Gastrocnemius medialis (tissue), 4 donors: Measurements from ENCODE around the gene FNDC3A. TPM values are rescaled to one million over a fixed set of nuclear protein-coding genes. Genes with fewer than 3 reads are reported as not detected.

Source experiments
- ATAC-seq, 2 donors: fragments of 150-250 bp; one replicate each; pipeline ENCODE4 v1.9.1; 2016
- DNase-seq, 2 donors: peaks; one replicate each; pipeline ENCODE4 v3.0.0-alpha.2; 2019
- H3K27ac ChIP-seq, 4 donors: fragments of 200-600 bp; sonication (generic); 1 replicate in 1 of 4; 2 replicates in 3 of 4; pipeline ENCODE4 v1.5.1; 2016 to 2018; ENCODE audit warnings: mild to moderate bottlenecking in 2 of 4, moderate library complexity in 1 of 4
- H3K27me3 ChIP-seq, 3 donors: fragments of 200-600 bp; sonication (generic) in 2 of 3; 1 replicate in 1 of 3; 2 replicates in 2 of 3; pipeline versions ENCODE4 v1.5.1 to v1.6.0; 2016 to 2019; ENCODE audit warnings: mild to moderate bottlenecking in 1 of 3, moderate library complexity in 1 of 3
- H3K36me3 ChIP-seq, 2 donors: fragments of 200-600 bp; sonication (generic) in 1 of 2; one replicate each; pipeline ENCODE4 v1.5.1; 2017 to 2018
- H3K4me1 ChIP-seq, 2 donors: fragments of 200-600 bp; sonication (generic) in 1 of 2; one replicate each; pipeline ENCODE4 v1.5.1; 2016 to 2017; ENCODE audit warnings: mild to moderate bottlenecking in 2 of 2
- H3K4me3 ChIP-seq, 4 donors: fragments of 200-600 bp; sonication (generic) in 3 of 4; 1 replicate in 1 of 4; 2 replicates in 3 of 4; pipeline ENCODE4 v1.5.1; 2016 to 2019; ENCODE audit warnings: mild to moderate bottlenecking in 2 of 4
- H3K9me3 ChIP-seq, 3 donors: fragments of 200-600 bp; sonication (generic) in 2 of 3; 1 replicate in 1 of 3; 2 replicates in 2 of 3; pipeline ENCODE4 v1.5.1; 2016 to 2019
- POLR2A ChIP-seq, 2 donors: fragments of 450-650 bp; IDR thresholded peaks; one replicate each; pipeline ENCODE4 v1.6.1; 2017; ENCODE audit warnings: antibody characterized with exemption in 2 of 2, mild to moderate bottlenecking in 2 of 2, moderate library complexity in 2 of 2
- in situ Hi-C, 4 donors: fragments of 200-750 bp; cut with MboI; loops; one replicate each; pipeline versions ENCODE4 v1.15.0 to v1.8.0; 2017; ENCODE audit warnings: low sequenced_read_pairs in 4 of 4
- intact Hi-C: fragments of 100-400 bp; cut with DNase I; formaldehyde crosslinking; loops from one replicate; pipeline ENCODE4 v1.15.1; 2023; ENCODE audit warnings: low total_unique reads
- total RNA-seq, 4 donors: library from RNA; depleted of rRNA; stranded (reverse); fragments of >200 nt; gene quantifications; one replicate each; pipeline versions ENCODE4 v1.1.0 to v1.2.3, GENCODE V29; 2016
- TF ChIP-seq, protein P1 (sequence below), 5 experiments: fragments of 450-650 bp in 3 of 5; fragments of 200-600 bp in 2 of 5; sonication (generic) in 2 of 5; IDR thresholded peaks in 4 of 5; conservative IDR thresholded peaks in 1 of 5; 1 replicate in 4 of 5; 2 replicates in 1 of 5; pipeline ENCODE4 v1.5.1; 2016 to 2019; ENCODE audit warnings: antibody characterized with exemption in 5 of 5, mild to moderate bottlenecking in 3 of 5, moderate library complexity in 3 of 5

The FNDC3A gene
- total RNA-seq, 4 donors from 2014 or later = 9.6 to 18.3 (median 10.4) TPM

DNA sequence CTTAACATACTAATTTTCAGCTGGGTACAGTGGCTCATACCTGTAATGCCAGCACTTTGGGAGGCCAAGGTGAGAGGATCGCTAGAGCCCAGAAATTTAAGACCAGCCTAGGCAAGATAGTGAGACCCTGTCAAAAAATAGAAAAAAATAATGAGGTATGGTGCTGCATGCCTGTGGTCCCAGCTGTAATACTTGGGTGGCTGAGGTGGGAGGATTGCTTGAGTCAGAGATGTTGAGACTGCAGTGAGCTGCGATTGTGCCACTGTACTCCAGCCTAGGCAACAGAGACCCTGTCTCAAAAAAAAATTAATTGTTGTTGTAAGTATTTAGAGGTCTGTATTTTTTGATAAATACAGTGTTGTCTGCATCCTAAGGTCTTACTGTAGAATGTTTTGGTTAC is 66.8 kb downstream of the FNDC3A start:
- no peaks in the 10 kb centered on the region for H3K36me3 ChIP-seq
- DNase-seq = no peak
- intact Hi-C loops = no loop called here
- in situ Hi-C loops = no loop called here
- H3K27me3 ChIP-seq = no peaks in the 10 kb centered on the region
- H3K4me1 ChIP-seq = no peaks in the 10 kb centered on the region
- no peak overlapping the region for H3K4me3 ChIP-seq
- H3K27ac ChIP-seq = no peak overlapping the region
- no peaks in the 10 kb centered on the region for H3K9me3 ChIP-seq
- TF ChIP-seq, protein P1, sequence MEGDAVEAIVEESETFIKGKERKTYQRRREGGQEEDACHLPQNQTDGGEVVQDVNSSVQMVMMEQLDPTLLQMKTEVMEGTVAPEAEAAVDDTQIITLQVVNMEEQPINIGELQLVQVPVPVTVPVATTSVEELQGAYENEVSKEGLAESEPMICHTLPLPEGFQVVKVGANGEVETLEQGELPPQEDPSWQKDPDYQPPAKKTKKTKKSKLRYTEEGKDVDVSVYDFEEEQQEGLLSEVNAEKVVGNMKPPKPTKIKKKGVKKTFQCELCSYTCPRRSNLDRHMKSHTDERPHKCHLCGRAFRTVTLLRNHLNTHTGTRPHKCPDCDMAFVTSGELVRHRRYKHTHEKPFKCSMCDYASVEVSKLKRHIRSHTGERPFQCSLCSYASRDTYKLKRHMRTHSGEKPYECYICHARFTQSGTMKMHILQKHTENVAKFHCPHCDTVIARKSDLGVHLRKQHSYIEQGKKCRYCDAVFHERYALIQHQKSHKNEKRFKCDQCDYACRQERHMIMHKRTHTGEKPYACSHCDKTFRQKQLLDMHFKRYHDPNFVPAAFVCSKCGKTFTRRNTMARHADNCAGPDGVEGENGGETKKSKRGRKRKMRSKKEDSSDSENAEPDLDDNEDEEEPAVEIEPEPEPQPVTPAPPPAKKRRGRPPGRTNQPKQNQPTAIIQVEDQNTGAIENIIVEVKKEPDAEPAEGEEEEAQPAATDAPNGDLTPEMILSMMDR (IDR thresholded peaks at IDR 0.05 in 4 of 5, conservative IDR thresholded peaks at IDR 0.05 in 1 of 5) = no peak
- TF ChIP-seq POLR2A (IDR thresholded peaks at IDR 0.05) = no peak
- no peak for ATAC-seq

DNA sequence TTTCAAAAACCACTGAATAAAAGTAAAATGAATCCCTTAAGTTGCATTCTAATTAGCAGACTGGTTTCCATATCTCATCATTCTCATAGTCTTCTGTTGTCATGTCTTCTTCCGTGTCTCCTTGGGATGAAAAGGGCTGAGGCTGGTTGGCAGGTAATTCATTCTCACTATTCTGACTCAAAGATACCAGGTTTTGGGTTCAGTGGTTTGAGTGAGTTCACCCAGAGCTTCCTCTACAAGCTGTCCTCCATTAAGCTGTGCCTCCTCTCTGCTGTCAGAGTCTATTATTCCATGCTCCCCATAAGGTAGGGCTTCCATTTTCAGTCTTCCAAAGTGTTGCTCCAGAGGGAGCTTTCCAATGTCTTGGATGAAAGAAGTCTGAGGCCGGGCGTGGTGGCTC is 68.3 kb downstream of the FNDC3A start:
- Histone ChIP-seq H3K4me3 (no peak overlapping the region), H3K27me3 (no peaks in the 10 kb centered on the region), H3K4me1 (no peaks in the 10 kb centered on the region), H3K9me3 (no peaks in the 10 kb centered on the region), H3K36me3 (no peaks in the 10 kb centered on the region), H3K27ac (no peak overlapping the region)
- DNase-seq = no peak
- intact Hi-C loops = no loop called here
- TF ChIP-seq, protein P1 (IDR thresholded peaks at IDR 0.05 in 4 of 5, conservative IDR thresholded peaks at IDR 0.05 in 1 of 5) = no peak
- TF ChIP-seq POLR2A (IDR thresholded peaks at IDR 0.05) = no peak
- in situ Hi-C loops = no loop called here
- no peak for ATAC-seq

DNA sequence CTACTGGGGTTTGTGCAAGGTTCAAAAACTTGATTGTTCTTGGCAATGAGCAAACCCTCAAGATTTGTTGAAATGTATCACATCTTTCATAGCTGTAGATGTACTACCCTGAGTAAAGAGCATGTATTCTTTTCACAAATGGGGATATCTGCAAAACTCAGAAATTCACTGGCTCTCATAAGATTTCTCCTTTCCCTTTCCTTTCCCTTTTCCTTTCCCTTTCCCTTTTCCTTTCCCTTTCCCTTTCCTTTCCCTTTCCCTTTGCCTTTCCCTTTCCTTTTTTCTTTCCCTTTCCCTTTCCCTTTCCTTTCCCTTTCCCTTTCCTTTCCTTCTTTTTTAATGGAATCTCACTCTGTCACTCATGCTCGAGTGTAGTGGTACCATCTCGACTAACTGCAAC is 69.1 kb downstream of the FNDC3A start:
- Histone ChIP-seq H3K27me3 (no peaks in the 10 kb centered on the region), H3K4me1 (no peaks in the 10 kb centered on the region), H3K9me3 (no peaks in the 10 kb centered on the region), H3K27ac (no peak overlapping the region), H3K4me3 (no peak overlapping the region), H3K36me3 (no peaks in the 10 kb centered on the region)
- ATAC-seq (no peak), DNase-seq (no peak)
- intact Hi-C loops (no loop called here), in situ Hi-C loops (no loop called here)
- no peak for TF ChIP-seq POLR2A (IDR thresholded peaks at IDR 0.05)
- TF ChIP-seq, protein P1 (IDR thresholded peaks at IDR 0.05 in 4 of 5, conservative IDR thresholded peaks at IDR 0.05 in 1 of 5) = no peak

DNA sequence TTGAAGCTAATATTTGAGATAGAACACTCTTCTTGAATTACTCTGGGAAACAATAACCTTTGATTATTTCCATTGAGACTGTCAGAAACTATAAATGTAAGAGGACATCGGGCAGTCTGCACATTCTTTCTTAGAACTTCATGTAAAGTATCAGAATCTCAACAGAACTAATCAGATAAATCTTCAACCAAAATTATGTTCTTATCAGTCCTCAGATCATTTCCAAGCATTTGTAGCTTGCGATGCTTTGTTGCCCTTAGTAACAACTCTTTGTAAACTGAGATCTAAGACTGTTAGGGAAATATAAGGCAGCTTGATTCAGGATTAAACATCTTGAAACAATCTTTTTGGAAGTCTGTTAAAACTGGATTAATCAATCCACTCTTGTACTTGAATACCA is 70.3 kb downstream of the FNDC3A start:
- H3K9me3 ChIP-seq = no peaks in the 10 kb centered on the region
- DNase-seq = no peak
- H3K36me3 ChIP-seq = no peaks in the 10 kb centered on the region
- H3K4me1 ChIP-seq = no peaks in the 10 kb centered on the region
- ATAC-seq = no peak
- TF ChIP-seq, protein P1 (IDR thresholded peaks at IDR 0.05 in 4 of 5, conservative IDR thresholded peaks at IDR 0.05 in 1 of 5) = no peak
- TF ChIP-seq POLR2A (IDR thresholded peaks at IDR 0.05) = no peak
- intact Hi-C loops (no loop called here), in situ Hi-C loops (no loop called here)
- H3K27ac ChIP-seq = no peak overlapping the region
- no peak overlapping the region for H3K4me3 ChIP-seq
- no peaks in the 10 kb centered on the region for H3K27me3 ChIP-seq

DNA sequence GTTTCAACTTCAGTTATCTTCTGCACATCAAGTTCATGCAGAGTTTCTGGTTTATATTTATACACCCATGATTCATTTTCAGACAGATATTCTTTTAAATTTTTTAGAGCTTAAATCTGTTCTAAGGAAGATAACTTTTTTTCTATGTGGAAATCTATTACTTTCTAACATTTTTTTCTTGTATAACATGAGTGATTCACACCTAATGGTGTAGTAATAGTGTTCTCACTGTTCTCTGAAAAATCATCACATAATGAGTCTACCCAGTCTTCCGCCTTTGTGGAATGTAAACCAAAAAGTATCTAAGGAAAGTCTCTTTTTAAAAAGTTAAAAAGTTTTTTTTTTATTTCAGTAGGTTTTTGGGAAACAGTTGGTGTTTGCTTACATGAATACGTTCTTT is 70.8 kb downstream of the FNDC3A start:
- in situ Hi-C loops (no loop called here), intact Hi-C loops (no loop called here)
- TF ChIP-seq, protein P1 (IDR thresholded peaks at IDR 0.05 in 4 of 5, conservative IDR thresholded peaks at IDR 0.05 in 1 of 5) = no peak
- TF ChIP-seq POLR2A (IDR thresholded peaks at IDR 0.05) = no peak
- no peaks in the 10 kb centered on the region for H3K27me3 ChIP-seq
- DNase-seq (no peak), ATAC-seq (no peak)
- no peak overlapping the region for H3K4me3 ChIP-seq
- H3K27ac ChIP-seq = no peak overlapping the region
- H3K9me3 ChIP-seq = no peaks in the 10 kb centered on the region
- no peaks in the 10 kb centered on the region for H3K4me1 ChIP-seq
- H3K36me3 ChIP-seq = no peaks in the 10 kb centered on the region
